Measurements from ENCODE around the gene REC8. TPM values are rescaled to one million over a fixed set of nuclear protein-coding genes. Genes with fewer than 3 reads are reported as not detected.

The REC8 gene
- total RNA-seq, 1 donor from 2014 or later = 158 TPM

GRCh38 chr14:24190416-24190815 lies 18.5 kb downstream of the REC8 start:
- TF ChIP-seq CTCF (conservative IDR thresholded peaks at IDR 0.05; ENCODE audit: low read depth, low read length) = no peak
- DNase-seq (ENCODE audit: low read depth) = no peak
- no peak overlapping the region for H3K4me3 ChIP-seq (ENCODE audit: low read depth, low read length)

- no peak for DNase-seq (ENCODE audit: low read depth)
- H3K4me3 ChIP-seq (ENCODE audit: low read depth, low read length) = no peak overlapping the region
- no peak for TF ChIP-seq CTCF (conservative IDR thresholded peaks at IDR 0.05; ENCODE audit: low read depth, low read length)
Observed at GRCh38 chr14:24192933-24193332, 21.1 kb downstream of the REC8 start.

- DNase-seq (ENCODE audit: low read depth) = no peak
- peak overlapping the region; percentile 74 for H3K4me3 ChIP-seq (ENCODE audit: low read depth, low read length)
- no peak for TF ChIP-seq CTCF (conservative IDR thresholded peaks at IDR 0.05; ENCODE audit: low read depth, low read length)
Observed at GRCh38 chr14:24194186-24194872, 22.4 kb downstream of the REC8 start.

- no peak for DNase-seq (ENCODE audit: low read depth)
- TF ChIP-seq CTCF (conservative IDR thresholded peaks at IDR 0.05; ENCODE audit: low read depth, low read length) = no peak
- peak overlapping the region; percentile 74 for H3K4me3 ChIP-seq (ENCODE audit: low read depth, low read length)
Observed at GRCh38 chr14:24194873-24195185, 22.9 kb downstream of the REC8 start.

GRCh38 chr14:24195186-24196070 lies 23.5 kb downstream of the REC8 start, which contains the start of gene TM9SF1:
Gene TM9SF1 (minus strand): TSS chr14:24195441. CDS start chr14:24195019, 422 bp downstream.
- no peak for DNase-seq (ENCODE audit: low read depth)
- TF ChIP-seq CTCF (conservative IDR thresholded peaks at IDR 0.05; ENCODE audit: low read depth, low read length) = no peak
- peak within 1 kb of the TSS; percentile 74 for H3K4me3 ChIP-seq (ENCODE audit: low read depth, low read length)

- H3K4me3 ChIP-seq (ENCODE audit: low read depth, low read length) = peak overlapping the region; percentile 74
- no peak for TF ChIP-seq CTCF (conservative IDR thresholded peaks at IDR 0.05; ENCODE audit: low read depth, low read length)
- no peak for DNase-seq (ENCODE audit: low read depth)
Observed at GRCh38 chr14:24196071-24197055, 24.5 kb downstream of the REC8 start.
